ENCODE results near the gene RPS6KA3. TPM values are rescaled to one million over a fixed set of nuclear protein-coding genes. Genes with fewer than 3 reads are reported as not detected.
"Not testable (repeated sequence)": the region's sequence is repeated elsewhere in the genome, so short reads cannot be mapped to it uniquely, and the experiment has no call there.

The RPS6KA3 gene
- total RNA-seq, 1 experiment from 2014 or later, result 35.0 TPM

GRCh38 chrX:20130357-20130756 lies 136.4 kb downstream of the RPS6KA3 start:
- no peak overlapping the region for H3K4me2 ChIP-seq (ENCODE audit: low read depth, low read length, poor library complexity, severe bottlenecking)
- H3K4me3 ChIP-seq (ENCODE audit: low read length), result no peak overlapping the region
- H3K9ac ChIP-seq (ENCODE audit: low read length), result no peak overlapping the region
- no peaks in the 10 kb centered on the region for H3K27me3 ChIP-seq (ENCODE audit: low read length)
- H3K79me2 ChIP-seq (ENCODE audit: low read length), result peaks cover 5% of the 10 kb centered on the region
- DNase-seq, result no peak
- no peaks in the 10 kb centered on the region for H3K9me2 ChIP-seq (replicated peaks; ENCODE audit: insufficient read depth, low read length)
- H3K9me3 ChIP-seq (ENCODE audit: low read length), result no peaks in the 10 kb centered on the region
- H3K27ac ChIP-seq (ENCODE audit: low read length), result no peak overlapping the region
- peaks cover 30% of the 10 kb centered on the region for H4K20me1 ChIP-seq (ENCODE audit: insufficient read depth, low read depth, low read length)
- H3K36me3 ChIP-seq (ENCODE audit: insufficient read depth, low read length), result peaks cover 56% of the 10 kb centered on the region
- H2AFZ ChIP-seq (ENCODE audit: low read length), result no peak overlapping the region
- H3K4me1 ChIP-seq (ENCODE audit: low read length), result no peaks in the 10 kb centered on the region

GRCh38 chrX:20129547-20129946 lies 137.2 kb downstream of the RPS6KA3 start:
- no peak for DNase-seq
- Histone ChIP-seq H3K27me3 (ENCODE audit: low read length) (no peaks in the 10 kb centered on the region), H3K9me3 (ENCODE audit: low read length) (no peaks in the 10 kb centered on the region), H3K4me2 (ENCODE audit: low read depth, low read length, poor library complexity, severe bottlenecking) (no peak overlapping the region), H3K79me2 (ENCODE audit: low read length) (peaks cover 4% of the 10 kb centered on the region; the same call in 1 of the 2 replicates), H4K20me1 (ENCODE audit: insufficient read depth, low read depth, low read length) (peaks cover 33% of the 10 kb centered on the region), H3K36me3 (ENCODE audit: insufficient read depth, low read length) (peaks cover 56% of the 10 kb centered on the region), H2AFZ (ENCODE audit: low read length) (no peak overlapping the region), H3K9ac (ENCODE audit: low read length) (no peak overlapping the region), H3K9me2 (replicated peaks; ENCODE audit: insufficient read depth, low read length) (no peaks in the 10 kb centered on the region), H3K27ac (ENCODE audit: low read length) (no peak overlapping the region), H3K4me1 (ENCODE audit: low read length) (no peaks in the 10 kb centered on the region), H3K4me3 (ENCODE audit: low read length) (no peak overlapping the region)

GRCh38 chrX:20128670-20129069 lies 138.0 kb downstream of the RPS6KA3 start:
- H3K4me3 ChIP-seq (ENCODE audit: low read length), result no peak overlapping the region

GRCh38 chrX:20127440-20127839 lies 139.3 kb downstream of the RPS6KA3 start:
- H3K9me2 ChIP-seq (replicated peaks; ENCODE audit: insufficient read depth, low read length); H3K4me1 ChIP-seq (ENCODE audit: low read length); DNase-seq; H3K4me3 ChIP-seq (ENCODE audit: low read length); H3K9ac ChIP-seq (ENCODE audit: low read length); H2AFZ ChIP-seq (ENCODE audit: low read length); H3K27me3 ChIP-seq (ENCODE audit: low read length); H3K27ac ChIP-seq (ENCODE audit: low read length); H3K79me2 ChIP-seq (ENCODE audit: low read length); H3K9me3 ChIP-seq (ENCODE audit: low read length); H3K4me2 ChIP-seq (ENCODE audit: low read depth, low read length, poor library complexity, severe bottlenecking): not testable (repeated sequence)
- peaks cover 20% of the 10 kb centered on the region for H4K20me1 ChIP-seq (ENCODE audit: insufficient read depth, low read depth, low read length)
- peaks cover 46% of the 10 kb centered on the region for H3K36me3 ChIP-seq (ENCODE audit: insufficient read depth, low read length)

More at GRCh38 chrX:20128670-20129069, 138.0 kb downstream of the RPS6KA3 start:
- H3K36me3 ChIP-seq (ENCODE audit: insufficient read depth, low read length), result peaks cover 57% of the 10 kb centered on the region
- H3K27me3 ChIP-seq (ENCODE audit: low read length), result no peaks in the 10 kb centered on the region
- H3K9ac ChIP-seq (ENCODE audit: low read length), result no peak overlapping the region
- no peaks in the 10 kb centered on the region for H3K9me3 ChIP-seq (ENCODE audit: low read length)
- peaks cover 4% of the 10 kb centered on the region; the same call in 1 of the 2 replicates for H3K79me2 ChIP-seq (ENCODE audit: low read length)
- peaks cover 31% of the 10 kb centered on the region for H4K20me1 ChIP-seq (ENCODE audit: insufficient read depth, low read depth, low read length)
- H3K27ac ChIP-seq (ENCODE audit: low read length), result no peak overlapping the region
- H3K9me2 ChIP-seq (replicated peaks; ENCODE audit: insufficient read depth, low read length), result no peaks in the 10 kb centered on the region
- H3K4me1 ChIP-seq (ENCODE audit: low read length), result no peaks in the 10 kb centered on the region
- DNase-seq, result no peak
- H3K4me2 ChIP-seq (ENCODE audit: low read depth, low read length, poor library complexity, severe bottlenecking), result no peak overlapping the region
- H2AFZ ChIP-seq (ENCODE audit: low read length), result no peak overlapping the region

- H3K9ac ChIP-seq (ENCODE audit: low read length); H3K4me2 ChIP-seq (ENCODE audit: low read depth, low read length, poor library complexity, severe bottlenecking); H3K27ac ChIP-seq (ENCODE audit: low read length); H3K4me1 ChIP-seq (ENCODE audit: low read length); H2AFZ ChIP-seq (ENCODE audit: low read length); H3K27me3 ChIP-seq (ENCODE audit: low read length); H3K4me3 ChIP-seq (ENCODE audit: low read length); H3K79me2 ChIP-seq (ENCODE audit: low read length); H3K9me2 ChIP-seq (replicated peaks; ENCODE audit: insufficient read depth, low read length); H3K9me3 ChIP-seq (ENCODE audit: low read length); DNase-seq: not testable (repeated sequence)
- Histone ChIP-seq H4K20me1 (ENCODE audit: insufficient read depth, low read depth, low read length) (peaks cover 16% of the 10 kb centered on the region), H3K36me3 (ENCODE audit: insufficient read depth, low read length) (peaks cover 39% of the 10 kb centered on the region)
These were observed 139.9 kb downstream of the RPS6KA3 start for GRCh38 chrX:20126833-20127232.

- Histone ChIP-seq H4K20me1 (ENCODE audit: insufficient read depth, low read depth, low read length) (peaks cover 13% of the 10 kb centered on the region; the same call in 1 of the 2 replicates), H3K9me2 (replicated peaks; ENCODE audit: insufficient read depth, low read length) (no peaks in the 10 kb centered on the region), H3K9ac (ENCODE audit: low read length) (no peak overlapping the region), H3K9me3 (ENCODE audit: low read length) (no peaks in the 10 kb centered on the region), H3K4me2 (ENCODE audit: low read depth, low read length, poor library complexity, severe bottlenecking) (no peak overlapping the region), H3K79me2 (ENCODE audit: low read length) (no peaks in the 10 kb centered on the region; the same call in 1 of the 2 replicates), H3K27me3 (ENCODE audit: low read length) (no peaks in the 10 kb centered on the region), H3K36me3 (ENCODE audit: insufficient read depth, low read length) (peaks cover 31% of the 10 kb centered on the region), H3K4me3 (ENCODE audit: low read length) (no peak overlapping the region), H3K4me1 (ENCODE audit: low read length) (no peaks in the 10 kb centered on the region), H2AFZ (ENCODE audit: low read length) (no peak overlapping the region), H3K27ac (ENCODE audit: low read length) (no peak overlapping the region)
- DNase-seq, result no peak
These were observed 141.7 kb downstream of the RPS6KA3 start for GRCh38 chrX:20124964-20125363.

GRCh38 chrX:20118065-20118824 lies 148.5 kb downstream of the RPS6KA3 start:
- no peak for DNase-seq
- H3K9me2 ChIP-seq (replicated peaks; ENCODE audit: insufficient read depth, low read length), result no peaks in the 10 kb centered on the region

GRCh38 chrX:20116577-20117240 lies 150.0 kb downstream of the RPS6KA3 start, which contains the start of gene MAP7D2:
MAP7D2 (minus strand) TSS chrX:20116907; CDS start chrX:20116879, 28 bp downstream.
- no peak within 1 kb of the TSS for H3K4me3 ChIP-seq (ENCODE audit: low read length)
- no peaks in the 10 kb centered on the region for H3K79me2 ChIP-seq (ENCODE audit: low read length)
- H3K4me2 ChIP-seq (ENCODE audit: low read depth, low read length, poor library complexity, severe bottlenecking), result no peak within 1 kb of the TSS
- H3K9me2 ChIP-seq (replicated peaks; ENCODE audit: insufficient read depth, low read length), result no peaks in the 10 kb centered on the region
- no peaks in the 10 kb centered on the region for H3K36me3 ChIP-seq (ENCODE audit: insufficient read depth, low read length)
- no peak within 1 kb of the TSS for H3K9ac ChIP-seq (ENCODE audit: low read length)
- no peaks in the 10 kb centered on the region for H3K9me3 ChIP-seq (ENCODE audit: low read length)
- H3K27me3 ChIP-seq (ENCODE audit: low read length), result no peaks in the 10 kb centered on the region
- H3K4me1 ChIP-seq (ENCODE audit: low read length), result no peaks in the 10 kb centered on the region
- H4K20me1 ChIP-seq (ENCODE audit: insufficient read depth, low read depth, low read length), result no peaks in the 10 kb centered on the region
- no peak for DNase-seq
- no peak within 1 kb of the TSS for H3K27ac ChIP-seq (ENCODE audit: low read length)
- no peak within 1 kb of the TSS for H2AFZ ChIP-seq (ENCODE audit: low read length)

More at GRCh38 chrX:20118065-20118824, 148.5 kb downstream of the RPS6KA3 start:
- no peak overlapping the region for H3K27ac ChIP-seq (ENCODE audit: low read length)
- H3K4me1 ChIP-seq (ENCODE audit: low read length), result no peaks in the 10 kb centered on the region
- H3K36me3 ChIP-seq (ENCODE audit: insufficient read depth, low read length), result no peaks in the 10 kb centered on the region
- no peaks in the 10 kb centered on the region for H3K27me3 ChIP-seq (ENCODE audit: low read length)
- no peak overlapping the region for H3K9ac ChIP-seq (ENCODE audit: low read length)
- H3K79me2 ChIP-seq (ENCODE audit: low read length), result no peaks in the 10 kb centered on the region
- no peak overlapping the region for H2AFZ ChIP-seq (ENCODE audit: low read length)
- no peak overlapping the region for H3K4me2 ChIP-seq (ENCODE audit: low read depth, low read length, poor library complexity, severe bottlenecking)
- no peaks in the 10 kb centered on the region for H4K20me1 ChIP-seq (ENCODE audit: insufficient read depth, low read depth, low read length)
- no peaks in the 10 kb centered on the region for H3K9me3 ChIP-seq (ENCODE audit: low read length)
- H3K4me3 ChIP-seq (ENCODE audit: low read length), result no peak overlapping the region
